Stimulated activated CD8-positive, alpha-beta memory T cell treated with anti-CD3 and anti-CD28 coated beads, Interleukin-15, amount 100 ng/mL, for 24 hours (primary cell): Measurements from ENCODE around the gene NEK9.

Experiments
- DNase-seq: peaks from one replicate; pipeline ENCODE4 v3.0.0-alpha.2; 2020; ENCODE audit warnings: low read depth

Gene NEK9

DNA sequence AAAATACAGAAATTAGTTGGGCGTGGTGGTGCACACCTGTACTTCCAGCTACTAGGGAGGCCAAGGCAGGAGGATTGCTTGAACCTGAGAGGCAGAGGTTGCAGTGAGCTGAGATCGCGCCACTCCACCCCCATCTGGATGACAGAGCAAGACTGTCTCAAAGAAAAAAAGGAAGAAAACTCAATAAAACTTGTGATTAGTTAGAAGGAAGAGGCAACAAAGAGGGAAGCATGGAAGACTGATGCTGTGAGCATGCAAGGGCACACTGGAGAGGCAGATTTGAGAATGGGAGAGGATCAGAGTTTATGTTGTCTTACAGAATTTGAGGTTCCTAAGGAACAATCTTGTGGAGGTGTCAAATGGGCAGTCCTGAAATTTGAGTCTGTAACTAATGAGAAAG, 60.2 kb downstream of the NEK9 start:
- no peak for DNase-seq

DNA sequence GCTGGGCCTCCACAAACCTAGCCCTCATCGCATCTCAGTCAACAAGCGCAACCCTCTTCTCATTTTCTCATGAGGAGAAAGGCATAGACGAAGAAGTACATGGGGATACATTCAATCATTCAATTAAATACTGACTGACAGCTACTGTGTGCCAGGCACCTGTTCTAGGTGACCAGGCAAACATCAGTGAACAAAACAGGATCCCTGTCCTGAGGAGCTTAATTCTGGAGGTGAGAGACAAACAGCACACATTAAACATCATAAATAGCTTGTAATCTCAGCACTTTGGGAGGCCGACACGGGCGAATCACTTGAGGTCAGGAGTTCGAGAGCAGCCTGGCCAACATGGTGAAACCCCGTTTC, 62.7 kb downstream of the NEK9 start:
- DNase-seq, result no peak

DNA sequence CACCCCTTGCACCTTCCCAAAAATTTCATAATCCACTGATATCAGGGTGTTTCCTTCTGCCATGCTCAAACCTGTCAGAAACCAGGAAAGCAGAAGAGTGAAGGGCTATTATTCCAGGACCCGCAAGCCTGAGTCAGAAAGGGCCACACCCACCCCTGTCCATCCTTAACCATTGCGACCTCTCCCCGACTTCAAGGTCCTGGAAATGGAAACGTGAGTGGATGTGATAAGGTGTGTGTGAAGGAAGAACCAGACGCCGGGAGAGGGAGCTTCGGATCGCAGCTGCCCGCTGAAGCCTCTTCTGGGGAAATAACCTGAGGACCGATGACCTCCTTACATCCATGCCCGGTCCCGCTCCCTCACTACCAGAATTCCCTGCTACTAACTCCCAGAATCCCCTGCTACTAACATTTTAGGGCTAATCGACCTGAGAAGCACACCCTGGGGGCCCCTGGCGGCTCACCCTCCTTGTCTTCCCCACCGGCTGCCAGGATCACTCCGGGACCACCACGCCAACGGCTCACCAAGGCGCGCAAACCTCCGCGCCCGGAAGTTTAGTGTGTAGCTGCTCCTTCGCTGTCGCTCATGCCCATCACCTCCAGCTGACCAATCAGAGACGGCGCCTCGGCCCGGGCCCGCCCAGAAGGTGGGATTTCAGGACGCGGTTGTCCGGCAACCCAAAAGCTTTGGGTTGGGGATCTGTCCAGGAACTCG, 63.2 kb downstream of the NEK9 start, which contains the start of gene ACYP1:
ACYP1 (minus strand) TSS at position 534 of the 714 bp plus-strand sequence; CDS start at position 63, 471 bp downstream.
- peak; percentile 75 for DNase-seq

- no peak for DNase-seq
Observed at GRCh38 chr14:75063013-75063412, 63.8 kb downstream of the NEK9 start.

DNA sequence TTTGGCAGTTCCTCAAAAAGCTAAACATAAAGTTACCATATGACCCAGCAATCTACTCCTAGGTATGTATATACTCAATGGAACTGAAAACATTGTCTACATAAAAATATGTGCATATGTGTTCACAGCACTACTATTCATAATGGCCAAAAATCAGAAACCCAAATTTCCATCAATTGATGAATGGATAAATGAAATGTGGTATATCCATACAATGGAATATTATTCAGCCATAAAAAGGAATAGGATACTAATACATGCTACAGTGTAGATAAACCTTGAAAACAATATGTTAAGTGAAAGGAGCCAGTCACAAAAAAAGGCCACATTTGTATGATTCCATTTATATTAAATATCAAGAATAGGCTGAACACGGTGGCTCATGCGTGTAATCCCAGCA, 66.4 kb downstream of the NEK9 start:
- no peak for DNase-seq

GRCh38 chr14:75059642-75060041, 67.2 kb downstream of the NEK9 start:
- no peak for DNase-seq

DNA sequence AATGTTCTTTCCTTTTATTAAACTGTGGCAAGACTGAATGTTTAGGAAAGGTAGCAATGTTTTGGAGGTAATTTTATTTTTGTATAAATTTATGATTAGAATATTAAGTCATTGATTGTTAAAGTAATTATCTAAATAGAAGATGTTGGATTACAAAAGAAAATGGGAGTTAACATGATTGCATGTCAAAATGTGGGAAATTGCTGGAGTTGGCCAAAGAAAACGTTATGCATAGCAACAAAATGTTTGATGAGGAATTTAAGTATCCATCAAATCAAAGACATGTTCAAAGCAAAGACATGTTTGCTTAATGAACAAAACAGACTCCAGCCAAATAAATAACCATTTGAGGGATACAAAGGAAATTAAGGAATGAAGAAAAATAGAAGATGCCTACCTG, 72.4 kb downstream of the NEK9 start:
- no peak for DNase-seq

DNA sequence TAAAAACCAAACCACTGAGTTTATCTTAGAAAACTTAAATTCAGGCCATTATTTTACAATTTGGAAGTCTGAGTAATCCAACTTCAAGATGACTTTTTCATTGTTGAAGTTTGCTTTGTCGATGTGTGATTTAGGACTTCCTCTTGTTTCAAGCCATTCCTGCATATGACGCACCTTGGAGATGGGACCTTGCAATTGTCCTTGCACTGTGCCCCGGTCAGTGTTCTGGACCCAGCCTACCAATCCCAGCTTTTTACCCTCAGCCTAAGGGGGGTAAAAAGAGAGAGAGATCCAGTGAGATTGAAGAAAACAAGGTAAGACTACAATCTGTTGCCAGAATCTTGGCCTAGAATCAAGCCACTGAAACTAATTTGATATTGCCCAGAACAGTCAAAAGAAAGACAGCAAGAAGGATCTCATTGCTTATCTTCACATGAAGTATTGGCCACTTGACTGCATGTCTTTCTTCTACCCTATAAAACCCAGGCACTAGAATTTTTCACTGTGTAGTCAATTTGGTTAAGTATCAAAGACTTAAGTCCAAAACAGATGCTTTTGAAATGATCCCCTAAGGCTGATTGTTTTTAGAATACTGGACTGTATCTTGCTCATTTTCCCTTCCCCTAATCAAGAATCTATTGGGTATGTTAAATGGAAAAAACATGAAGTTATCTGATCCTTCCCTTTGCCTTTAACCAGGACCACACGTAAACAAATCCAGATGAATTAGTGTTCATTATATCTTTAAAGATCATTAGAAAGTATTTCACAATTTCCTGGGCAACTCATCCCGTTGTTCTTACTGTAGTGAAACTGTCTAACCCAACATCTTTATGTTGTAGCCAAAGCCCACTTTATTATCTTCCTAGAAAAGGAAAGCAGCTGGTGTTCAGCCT, 73.2 kb downstream of the NEK9 start:
- no peak for DNase-seq

DNA sequence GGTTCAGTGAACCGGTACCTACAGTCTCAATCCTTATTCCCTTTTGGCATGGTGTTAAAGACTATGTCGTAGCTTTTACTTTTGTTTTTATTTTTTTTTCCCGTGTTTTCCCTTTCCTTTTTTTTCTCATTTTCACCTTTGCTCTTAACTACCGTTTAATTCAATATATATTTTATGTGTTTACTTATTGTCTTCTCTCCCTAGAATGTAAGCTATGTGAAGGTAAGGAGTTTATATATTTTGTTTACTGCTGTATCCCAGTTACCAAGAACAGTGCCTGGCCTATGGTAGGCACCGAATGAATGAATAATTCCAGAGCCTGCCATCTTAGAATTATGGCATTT, 75.3 kb downstream of the NEK9 start:
- DNase-seq, result no peak

DNA sequence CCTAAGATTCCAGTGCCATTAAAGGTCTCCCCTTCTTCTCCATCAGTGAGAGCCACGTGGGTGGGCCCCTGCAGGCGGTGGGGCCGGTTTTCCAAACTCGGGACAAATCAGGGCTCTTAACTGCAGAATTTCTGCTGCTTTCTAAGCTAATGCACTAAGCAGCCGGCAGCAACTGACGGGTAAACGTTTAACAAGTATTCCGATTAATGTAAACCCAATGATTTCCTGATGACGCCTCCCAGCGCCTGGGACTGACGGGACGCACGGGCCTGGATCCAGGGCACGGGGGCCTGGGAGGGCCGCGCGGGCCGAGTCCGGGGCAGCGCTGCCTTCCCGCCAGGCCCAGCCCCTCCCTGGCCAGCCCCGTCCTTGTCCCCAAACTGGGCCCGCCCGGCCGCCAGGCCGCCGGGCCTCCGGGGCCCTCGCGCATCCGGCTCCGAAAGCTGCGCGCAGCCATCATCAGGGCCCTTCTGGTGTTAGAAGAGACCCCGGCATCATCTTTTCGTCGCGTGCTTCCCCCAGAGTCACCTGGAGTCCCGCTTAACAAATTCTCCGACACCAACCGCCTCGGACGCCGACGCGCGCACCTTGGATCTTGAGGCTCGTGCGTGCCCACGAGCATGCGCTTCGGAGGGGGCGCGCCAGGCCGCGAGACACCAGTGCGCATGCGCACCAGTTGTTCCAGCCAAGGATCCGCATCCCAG, 75.8 kb downstream of the NEK9 start, which contains the start of gene MLH3:
MLH3 (minus strand) TSS at position 616 of the 704 bp plus-strand sequence. CDS start 1,812 bp downstream, outside the sequence.
- DNase-seq, result peak; percentile 56

GRCh38 chr14:75049731-75050201, 77.1 kb downstream of the NEK9 start:
- no peak for DNase-seq

GRCh38 chr14:75049136-75049535, 77.7 kb downstream of the NEK9 start:
- no peak for DNase-seq

- no peak for DNase-seq
Observed at GRCh38 chr14:75048101-75048500, 78.7 kb downstream of the NEK9 start.

DNA sequence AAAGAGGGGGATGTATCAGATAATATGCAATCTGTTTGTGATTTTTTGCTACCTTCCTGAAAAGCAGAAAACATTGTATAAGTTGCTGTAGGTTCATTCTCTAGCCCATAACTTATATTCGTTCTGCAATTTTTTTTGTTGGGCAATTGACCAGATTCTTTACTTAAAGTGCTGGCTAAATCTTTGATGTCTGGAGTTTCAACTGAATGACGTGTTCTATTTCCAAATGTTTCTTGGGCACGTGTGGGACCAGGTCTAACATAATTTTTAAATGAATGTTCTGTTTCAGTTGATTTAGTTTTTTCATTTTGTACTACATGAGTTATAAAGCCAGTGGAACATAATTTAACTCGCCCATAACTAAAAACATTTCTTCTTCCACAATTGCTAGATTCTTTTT, 79.3 kb downstream of the NEK9 start:
- DNase-seq, result no peak

DNA sequence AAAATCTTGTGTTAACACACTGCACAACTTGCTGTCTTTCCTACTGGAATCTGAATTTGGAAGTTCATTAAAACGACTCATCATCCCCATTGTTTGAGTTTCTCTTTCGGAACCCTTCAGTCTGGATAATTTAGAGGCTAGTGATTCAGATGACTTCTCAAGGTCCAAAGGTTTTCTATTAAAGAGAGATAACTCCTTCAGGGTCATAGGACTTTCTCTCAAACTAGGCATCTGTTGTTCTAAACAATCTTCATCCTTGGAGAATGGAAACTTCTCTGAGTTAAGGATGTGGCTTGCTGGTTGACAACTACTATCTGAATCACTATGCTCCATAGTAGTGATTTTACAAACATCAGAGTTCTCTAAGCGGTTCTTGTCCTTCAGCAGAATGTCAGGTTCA, 79.9 kb downstream of the NEK9 start:
- DNase-seq, result no peak

DNA sequence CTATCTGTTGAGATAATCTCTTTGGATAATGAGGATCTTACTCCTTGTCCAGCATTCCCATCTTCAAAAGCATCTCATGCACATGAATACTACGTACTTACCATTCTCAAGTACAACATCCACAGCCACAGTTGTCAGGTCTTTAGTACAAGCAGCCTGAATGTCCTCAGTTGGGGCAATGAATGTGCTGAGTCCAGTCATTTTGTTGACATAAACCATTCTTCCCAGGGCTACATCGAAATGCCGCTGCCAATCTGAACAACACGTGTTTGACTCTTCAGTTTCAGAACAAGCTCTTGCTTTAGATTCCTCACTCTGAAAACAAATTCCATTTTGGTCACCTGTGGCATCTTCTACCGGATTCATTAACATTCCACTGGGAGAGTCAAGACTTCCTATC, 80.6 kb downstream of the NEK9 start:
- DNase-seq, result no peak

GRCh38 chr14:75044752-75045151, 82.1 kb downstream of the NEK9 start:
- no peak for DNase-seq

DNA sequence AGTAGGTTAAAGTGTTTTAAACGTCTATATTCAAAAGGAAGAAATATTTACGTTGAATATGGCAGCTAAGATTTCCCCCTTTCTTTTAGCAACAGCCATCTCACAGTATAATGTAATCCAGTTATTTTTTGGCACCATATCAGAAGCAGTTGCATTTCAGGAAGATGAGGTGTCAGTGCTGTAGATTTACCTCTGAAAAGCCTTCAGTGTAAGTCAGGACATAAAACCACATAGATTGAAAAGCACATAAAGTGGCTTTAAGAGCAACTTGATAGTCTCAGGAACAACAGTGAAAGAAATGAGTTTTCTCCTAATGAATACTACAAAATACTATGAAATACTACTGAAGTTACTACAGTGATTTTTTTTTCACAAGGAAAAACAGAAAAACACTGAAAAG, 82.5 kb downstream of the NEK9 start:
- DNase-seq, result no peak

DNA sequence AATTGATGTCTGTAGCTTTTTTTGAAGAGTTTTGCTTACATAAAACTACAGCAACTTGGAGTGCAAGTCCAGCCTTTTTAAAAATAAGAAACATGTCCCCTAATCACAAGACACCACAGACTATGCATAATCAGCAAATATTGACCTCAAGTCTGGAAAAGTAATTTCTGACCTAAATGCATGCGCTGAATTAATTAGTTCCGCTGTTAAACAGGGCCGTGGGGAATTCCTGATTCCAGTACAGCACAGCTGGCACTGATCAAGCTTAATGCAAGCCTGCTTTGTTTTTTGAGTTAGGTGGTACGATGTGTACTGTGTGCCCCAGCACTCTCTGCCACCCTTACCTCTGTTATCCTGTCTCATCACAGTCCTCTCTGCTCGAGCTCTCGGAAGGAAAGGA, 84.8 kb downstream of the NEK9 start:
- DNase-seq, result no peak

GRCh38 chr14:75041613-75042012, 85.2 kb downstream of the NEK9 start:
- DNase-seq, result no peak

- DNase-seq, result no peak
Observed at GRCh38 chr14:75040959-75041358, 85.9 kb downstream of the NEK9 start.

GRCh38 chr14:75040507-75040906, 86.3 kb downstream of the NEK9 start:
- no peak for DNase-seq

DNA sequence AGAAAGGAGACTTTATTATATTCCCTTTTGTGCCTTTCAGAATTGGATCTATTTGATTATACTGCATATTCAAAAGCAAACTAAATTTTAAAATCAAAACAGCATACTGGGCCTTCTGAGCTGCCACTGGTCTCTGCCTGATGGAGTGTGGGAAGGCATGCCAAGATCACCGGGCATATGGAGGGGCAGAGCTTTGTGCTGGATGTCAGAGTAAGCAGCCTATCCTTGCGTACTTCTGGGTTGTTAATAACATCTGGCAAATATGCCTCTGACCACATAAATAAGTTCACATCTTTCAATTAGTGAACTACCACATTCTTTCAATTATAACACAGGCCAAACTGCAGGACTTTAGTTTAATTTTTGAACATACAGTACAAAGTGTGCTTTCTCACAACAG, 93.9 kb downstream of the NEK9 start:
- no peak for DNase-seq
